Measurements from ENCODE around the gene FCRLB.

GRCh38 chr1:161705537-161705936, 15.8 kb upstream of the FCRLB start:
- no peak for TF ChIP-seq POLR2AphosphoS2 (conservative IDR thresholded peaks at IDR 0.05; ENCODE audit: low read length)
- no peak for TF ChIP-seq CTCF (IDR thresholded peaks at IDR 0.05)
- TF ChIP-seq EP300 (IDR thresholded peaks at IDR 0.05) = no peak
- TF ChIP-seq ZFP36 (IDR thresholded peaks at IDR 0.05; ENCODE audit: borderline replicate concordance, partially characterized antibody) = no peak

Measured in A549 (cell line).